GM18517 (cell line): ENCODE results near the gene CPXM1.
"Not testable (repeated sequence)": the region's sequence is repeated elsewhere in the genome, so short reads cannot be mapped to it uniquely, and the experiment has no call there.

Experiments
- ATAC-seq: cut with Tn5 transposase; IDR thresholded peaks from one replicate; pipeline ENCODE4 v1.9.1; 2021; ENCODE audit warnings: mild to moderate bottlenecking, moderate library complexity; ENCODE audit not compliant: unreplicated experiment

The CPXM1 gene

GRCh38 chr20:2800521-2801285 is at the start of gene CPXM1:
CPXM1 (minus strand) TSS chr20:2800627; CDS start chr20:2800572, 55 bp downstream.
- peak; percentile 74 for ATAC-seq

- ATAC-seq = no peak
Observed at GRCh38 chr20:2849529-2849928, 49.1 kb upstream of the CPXM1 start.

- no peak for ATAC-seq
Observed at GRCh38 chr20:2847802-2848201, 47.4 kb upstream of the CPXM1 start.

GRCh38 chr20:2846698-2847097 is 46.3 kb upstream of the CPXM1 start:
- ATAC-seq = no peak

- no peak for ATAC-seq
Observed at GRCh38 chr20:2845607-2846006, 45.2 kb upstream of the CPXM1 start.

GRCh38 chr20:2840967-2841531 is 40.6 kb upstream of the CPXM1 start:
- peak; percentile 27 for ATAC-seq

- ATAC-seq = peak; percentile 91
Observed at GRCh38 chr20:2840138-2840966, 39.9 kb upstream of the CPXM1 start, which contains the start of the genes PCED1A and VPS16. PCED1A (minus strand) TSS chr20:2840655; CDS start chr20:2839912, 743 bp downstream. VPS16 (plus strand) TSS chr20:2840745; CDS start chr20:2840775, 30 bp downstream.

GRCh38 chr20:2839732-2840137 is 39.3 kb upstream of the CPXM1 start:
- ATAC-seq = no peak

GRCh38 chr20:2838847-2839671 is 38.6 kb upstream of the CPXM1 start:
- no peak for ATAC-seq

- no peak for ATAC-seq
Observed at GRCh38 chr20:2838170-2838797, 37.9 kb upstream of the CPXM1 start.

GRCh38 chr20:2837221-2837960 is 37.0 kb upstream of the CPXM1 start:
- ATAC-seq = no peak

- no peak for ATAC-seq
Observed at GRCh38 chr20:2836035-2836434, 35.6 kb upstream of the CPXM1 start.

- ATAC-seq = no peak
Observed at GRCh38 chr20:2835331-2835796, 34.9 kb upstream of the CPXM1 start.

GRCh38 chr20:2834401-2835110 is 34.1 kb upstream of the CPXM1 start:
- ATAC-seq = no peak

- no peak for ATAC-seq
Observed at GRCh38 chr20:2833761-2834160, 33.3 kb upstream of the CPXM1 start.

GRCh38 chr20:2831206-2831605 is 30.8 kb upstream of the CPXM1 start:
- ATAC-seq = not testable (repeated sequence)

GRCh38 chr20:2829376-2829775 is 28.9 kb upstream of the CPXM1 start:
- ATAC-seq = no peak

- no peak for ATAC-seq
Observed at GRCh38 chr20:2826655-2827054, 26.2 kb upstream of the CPXM1 start.

- ATAC-seq = no peak
Observed at GRCh38 chr20:2825761-2826160, 25.3 kb upstream of the CPXM1 start.
